8988T (cell line): ENCODE data around the gene NPAS3.

Source experiments
- DNase-seq: peaks from one replicate; pipeline ENCODE4 v3.0.0; 2011

NPAS3 gene

DNA sequence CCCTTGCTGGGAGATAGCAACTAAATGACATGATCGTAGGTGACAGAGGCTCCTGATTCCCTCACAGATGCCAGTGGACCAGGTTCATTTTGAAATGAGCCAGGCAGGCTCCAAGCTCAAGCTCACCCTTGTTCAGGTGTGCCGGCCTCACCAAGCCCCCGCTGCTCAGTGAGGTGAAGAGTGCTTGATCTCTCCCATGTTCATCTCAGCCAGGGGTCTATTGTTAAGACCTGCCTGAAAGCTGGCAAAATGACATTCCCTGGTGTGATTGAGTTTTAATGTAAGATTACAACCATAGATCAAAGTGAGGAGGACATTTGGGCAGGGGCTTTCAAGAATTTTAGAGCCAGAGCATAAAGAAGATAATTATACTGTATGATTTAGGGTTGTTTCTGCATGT, 514.3 kb downstream of the NPAS3 start:
- no peak for DNase-seq

DNA sequence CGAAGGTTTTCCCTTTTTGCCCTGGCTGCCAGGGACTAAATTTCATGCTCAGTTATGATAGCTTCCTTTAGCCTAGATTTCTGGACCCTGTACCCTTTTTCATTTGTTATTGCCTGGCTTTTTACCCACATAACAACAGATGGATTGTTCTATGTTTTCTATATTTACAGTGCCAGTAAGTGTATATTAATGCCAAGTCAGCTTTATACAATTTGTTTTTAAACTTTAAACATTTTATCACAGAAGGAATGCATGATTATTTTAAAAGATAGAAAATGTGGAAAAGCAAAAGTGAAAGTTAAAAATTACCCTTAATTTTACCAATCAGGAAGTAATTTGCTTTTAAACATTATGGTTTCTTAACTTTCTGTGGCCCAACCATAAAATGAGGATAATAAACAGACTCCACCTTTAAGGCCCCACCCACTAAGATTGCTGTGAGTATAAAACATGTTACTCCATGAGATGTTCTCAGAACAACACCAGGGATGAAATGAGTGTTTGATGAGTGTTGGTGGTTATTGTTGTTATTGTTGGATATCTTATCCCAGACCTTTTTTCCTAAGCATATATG, 515.4 kb downstream of the NPAS3 start:
- DNase-seq: no peak

DNA sequence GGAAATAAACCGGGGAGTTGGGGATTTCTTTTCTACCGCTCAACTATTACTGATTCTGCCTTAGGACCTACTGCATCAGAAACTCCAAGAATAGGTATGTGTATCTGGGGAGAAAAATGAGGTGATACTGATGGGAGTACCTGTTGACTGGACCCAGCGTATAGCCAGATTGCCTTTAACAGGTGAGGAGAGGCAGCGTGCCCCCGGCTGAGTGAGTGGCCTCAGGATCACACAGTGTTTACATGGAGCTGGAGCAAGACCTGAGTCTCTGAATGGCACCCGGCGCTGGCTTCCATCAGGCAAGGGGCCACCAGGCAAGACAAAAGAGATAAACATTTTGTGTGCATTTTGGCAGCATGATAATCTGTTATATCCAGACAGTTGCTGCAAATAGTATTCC, 516.0 kb downstream of the NPAS3 start:
- no peak for DNase-seq

DNA sequence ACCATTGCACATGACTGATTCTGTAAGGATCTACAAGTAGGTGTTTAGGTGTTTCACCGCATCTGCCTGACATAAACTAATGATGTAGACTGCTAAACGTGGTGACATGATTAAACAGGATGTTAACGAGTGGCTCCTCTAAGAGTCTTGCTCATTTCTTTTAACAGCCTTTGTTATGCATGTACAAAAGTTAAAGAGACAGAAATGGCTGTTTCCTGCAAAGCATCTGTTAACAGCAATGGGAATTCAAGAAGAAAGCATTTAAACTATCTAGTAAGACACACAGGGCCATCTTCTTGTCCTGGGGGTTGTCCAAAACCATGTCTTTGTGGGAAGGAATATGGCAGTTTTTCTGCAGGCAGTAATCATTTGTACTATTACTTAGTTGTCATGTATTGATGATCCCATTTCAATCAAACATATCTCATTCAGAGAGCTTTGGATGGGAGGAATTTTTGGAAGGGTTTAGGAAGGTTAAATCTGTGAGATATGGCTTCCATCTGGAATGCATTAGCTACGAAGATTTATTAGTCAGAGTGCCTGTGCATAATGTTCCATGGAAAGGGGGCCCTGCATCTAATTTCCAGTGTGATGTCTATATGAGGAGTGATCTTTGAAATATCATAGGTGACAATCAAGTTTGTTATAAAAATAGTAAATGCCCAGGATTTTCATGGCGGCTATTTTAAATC, 517.1 kb downstream of the NPAS3 start:
- no peak for DNase-seq

DNA sequence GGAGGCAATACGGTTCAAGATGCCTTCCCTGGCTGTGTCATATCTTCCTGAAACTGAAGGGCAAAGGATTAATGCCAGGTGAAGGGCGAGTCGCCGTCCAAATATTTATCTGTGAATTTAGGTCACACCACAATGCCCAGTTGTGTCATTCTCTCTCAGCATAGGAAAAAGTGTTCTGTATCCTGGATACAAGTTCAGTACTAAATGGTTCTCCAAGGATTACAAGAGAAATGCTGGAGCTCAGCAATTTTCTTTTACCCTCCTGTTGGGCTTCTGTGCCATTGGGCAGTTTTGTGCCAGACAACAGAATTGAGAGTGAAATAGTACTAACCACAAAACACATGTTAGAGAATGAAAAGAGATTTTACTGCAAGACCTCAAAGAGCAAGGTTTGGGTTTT, 518.3 kb downstream of the NPAS3 start:
- no peak for DNase-seq

DNA sequence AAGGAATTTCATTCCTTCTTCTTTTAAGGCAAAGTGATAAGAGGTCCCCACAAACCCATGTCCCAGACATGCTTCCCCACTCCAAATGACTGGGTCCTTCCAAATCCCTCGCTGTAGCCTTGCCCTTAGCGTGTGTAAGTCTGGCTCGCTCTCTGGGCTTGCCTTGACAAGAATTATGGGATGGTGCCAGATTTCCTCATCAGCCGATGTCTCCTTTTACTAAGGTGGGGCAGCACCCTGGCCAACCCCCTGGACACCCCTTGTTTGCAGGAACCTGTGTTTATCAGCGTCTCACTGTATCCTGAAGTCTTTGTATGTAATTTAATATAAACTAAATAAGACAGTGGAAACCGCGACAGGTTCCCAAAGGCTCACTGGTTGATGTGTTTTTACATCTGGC, 518.9 kb downstream of the NPAS3 start:
- no peak for DNase-seq

DNA sequence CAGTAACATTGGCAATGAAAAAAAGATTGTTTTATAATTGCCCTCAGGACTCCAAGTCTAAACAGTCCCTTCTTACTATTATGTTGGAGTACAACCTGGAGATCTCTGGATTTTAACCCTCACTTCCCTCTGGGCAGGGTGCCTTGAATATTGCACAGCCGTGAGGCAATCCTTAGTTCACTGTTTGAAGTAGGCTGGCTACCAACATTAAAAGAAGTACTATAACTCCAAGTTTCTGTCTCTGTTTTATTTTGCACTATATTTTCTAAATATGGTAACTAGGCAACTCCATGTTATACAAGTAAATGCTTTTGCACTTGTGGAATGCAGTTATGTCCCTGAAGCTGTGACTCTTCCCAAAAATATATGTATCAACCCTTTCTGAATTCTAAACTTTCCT, 521.5 kb downstream of the NPAS3 start:
- DNase-seq: no peak

DNA sequence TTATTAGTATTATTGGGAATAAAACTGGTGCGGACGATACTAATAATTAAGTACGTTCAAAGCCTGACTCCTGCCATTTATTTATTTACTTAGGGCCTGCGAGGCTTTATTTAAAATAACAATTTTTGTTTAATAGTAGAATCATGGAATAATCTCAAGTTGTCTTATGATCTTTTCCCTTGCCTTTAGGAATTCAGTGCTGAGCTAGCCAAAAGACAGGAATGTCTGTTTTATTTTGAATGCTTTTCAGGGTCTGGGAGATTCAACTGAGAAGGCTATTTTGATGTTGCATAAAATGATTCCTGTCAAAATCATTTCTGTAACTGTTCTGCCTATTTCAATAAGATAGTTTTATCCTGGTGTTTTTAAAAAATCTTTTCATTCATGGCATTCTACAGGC, 522.4 kb downstream of the NPAS3 start:
- DNase-seq: no peak

DNA sequence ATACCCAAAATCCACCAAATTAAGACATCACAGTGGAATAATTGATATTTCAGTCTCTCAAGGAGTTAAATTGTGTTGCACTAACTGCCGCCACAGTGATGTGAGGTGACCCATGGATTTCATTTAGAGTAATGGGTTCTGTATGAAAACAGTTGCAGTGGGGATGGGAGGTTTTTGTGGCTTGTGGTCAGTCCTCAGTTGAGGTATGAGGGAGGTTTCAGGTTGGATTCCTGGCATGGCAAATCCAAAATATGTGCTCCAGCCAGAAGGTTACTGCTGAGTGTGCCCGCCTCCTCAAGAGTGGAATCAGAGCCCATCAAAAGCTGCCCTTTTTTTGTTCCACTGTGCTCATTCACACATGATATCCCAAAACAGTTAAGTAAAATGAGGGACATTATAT, 525.1 kb downstream of the NPAS3 start:
- DNase-seq: no peak

DNA sequence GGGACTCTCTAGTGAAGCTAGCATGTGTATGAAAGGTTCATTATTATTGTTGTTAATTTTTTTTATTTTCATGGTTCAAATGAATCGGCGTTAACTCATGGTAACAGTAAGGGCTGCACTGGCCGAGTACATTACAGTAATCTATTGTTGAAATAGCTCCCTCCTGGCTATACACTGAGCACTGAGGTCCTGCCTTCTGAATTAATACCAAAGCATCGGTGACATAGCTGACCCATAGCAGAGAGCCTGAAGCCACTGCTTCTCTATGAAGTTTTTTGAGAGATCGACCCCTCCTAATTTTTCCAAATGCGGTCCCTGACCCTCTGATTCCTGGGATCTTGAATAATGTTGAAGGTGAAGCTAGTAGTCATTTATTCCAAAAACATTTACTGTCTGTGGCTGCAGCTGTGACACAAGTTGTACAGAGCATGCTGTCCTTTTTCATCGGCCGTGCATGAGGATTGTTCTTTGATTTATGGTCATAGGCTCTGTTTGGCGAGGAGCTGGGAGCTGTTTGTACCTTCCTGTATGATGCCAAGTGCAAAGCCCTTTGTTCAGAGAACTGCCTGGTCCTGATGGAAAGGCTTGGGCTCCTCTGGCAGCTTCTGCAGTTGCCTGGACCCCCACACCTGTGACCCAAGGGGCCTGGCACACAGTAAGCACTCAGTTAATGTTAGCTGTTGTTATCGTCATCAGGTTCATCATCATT, 525.7 kb downstream of the NPAS3 start:
- no peak for DNase-seq

DNA sequence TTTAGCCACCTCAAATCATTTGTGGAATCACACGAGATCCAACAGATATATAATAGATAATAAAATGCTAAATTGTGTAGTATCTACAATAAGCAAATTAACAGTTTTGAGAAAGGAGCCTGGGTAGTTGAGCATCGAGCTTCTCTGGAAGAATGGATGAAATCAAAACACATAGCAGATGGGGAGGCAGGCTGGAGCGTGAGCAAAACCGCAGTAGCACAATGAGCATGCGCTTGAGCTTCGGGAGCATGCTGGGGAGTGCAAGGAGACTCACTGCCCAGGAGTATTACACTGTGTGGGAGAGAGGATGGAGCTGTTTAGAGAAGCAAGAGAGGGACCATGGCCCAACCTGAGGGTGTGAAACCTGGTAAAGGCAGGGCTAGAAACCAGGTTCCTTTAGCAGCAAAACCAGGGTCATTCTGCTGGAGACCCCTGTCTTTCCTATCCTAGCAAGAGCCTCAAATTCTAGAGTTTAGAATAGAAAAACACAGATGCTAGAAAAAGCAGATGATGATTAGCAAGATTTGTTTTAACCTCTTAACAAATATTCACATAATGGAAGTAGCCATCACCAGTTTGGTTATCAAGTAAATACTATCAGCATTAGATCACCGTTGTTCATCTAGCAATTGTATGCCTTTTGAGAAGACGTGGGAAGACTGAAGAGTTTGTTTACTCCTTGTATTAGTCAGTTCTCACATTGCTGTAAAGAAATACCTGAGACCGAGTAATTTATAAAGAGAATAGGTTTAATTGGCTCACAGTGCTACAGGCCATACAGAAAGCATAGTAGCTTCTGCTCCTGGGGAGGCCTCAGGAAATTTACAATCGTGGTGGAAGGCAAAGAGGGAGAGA, 527.4 kb downstream of the NPAS3 start:
- DNase-seq: no peak

DNA sequence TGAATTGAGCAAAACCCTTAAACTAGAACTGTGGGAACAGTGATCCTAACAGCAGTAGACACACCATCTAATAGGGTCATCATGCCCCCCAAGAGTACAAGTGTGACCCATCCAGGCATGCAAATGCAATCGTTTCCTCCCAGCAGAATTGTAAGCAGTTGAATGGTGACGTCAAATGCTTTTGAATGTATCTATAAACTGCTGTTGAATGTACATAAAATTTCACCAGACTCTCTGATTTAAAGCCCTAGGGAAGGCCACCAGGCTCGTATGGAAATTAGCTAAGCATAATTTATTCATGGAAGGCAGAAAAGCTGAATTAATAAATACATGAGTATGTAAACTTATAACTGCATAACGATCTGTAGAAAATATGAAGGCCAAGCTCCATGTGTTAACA, 529.3 kb downstream of the NPAS3 start:
- no peak for DNase-seq

DNA sequence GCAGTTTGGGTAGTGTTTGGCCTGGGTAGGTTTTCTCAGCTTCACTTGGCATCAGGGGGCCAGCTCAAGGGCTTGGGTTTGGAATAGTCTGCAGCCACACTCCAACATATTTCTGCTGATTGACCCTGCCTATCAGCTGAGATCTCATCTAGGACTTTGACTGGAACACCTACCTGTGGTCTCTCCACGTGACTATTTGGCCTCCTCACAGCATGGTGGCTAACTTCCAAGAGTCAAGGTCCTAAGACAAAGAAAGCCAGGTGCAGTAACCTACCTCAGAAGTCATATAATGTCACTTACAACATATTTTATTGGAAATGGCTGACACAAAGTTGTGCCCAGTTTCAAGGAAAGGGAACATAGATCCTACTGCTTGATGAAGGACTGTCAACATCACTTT, 531.2 kb downstream of the NPAS3 start:
- no peak for DNase-seq

DNA sequence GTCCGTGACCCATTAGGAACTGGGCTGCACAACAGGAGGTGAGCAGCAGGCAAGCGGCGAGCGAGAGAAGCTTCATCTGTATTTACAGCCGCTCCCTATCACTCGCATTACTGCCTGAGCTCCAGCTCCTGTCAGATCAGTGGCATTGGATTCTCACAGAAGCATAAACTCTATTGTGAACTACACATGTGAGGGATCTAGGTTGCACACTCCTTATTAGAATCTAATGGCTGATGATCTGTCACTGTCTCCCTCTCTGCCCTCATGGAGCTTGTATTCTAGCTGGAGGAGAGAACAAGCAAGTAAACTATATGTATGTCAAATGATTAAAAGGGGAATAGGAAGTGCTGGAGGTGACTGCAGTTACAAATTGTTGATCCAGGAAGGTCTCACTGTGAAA, 533.1 kb downstream of the NPAS3 start:
- no peak for DNase-seq

DNA sequence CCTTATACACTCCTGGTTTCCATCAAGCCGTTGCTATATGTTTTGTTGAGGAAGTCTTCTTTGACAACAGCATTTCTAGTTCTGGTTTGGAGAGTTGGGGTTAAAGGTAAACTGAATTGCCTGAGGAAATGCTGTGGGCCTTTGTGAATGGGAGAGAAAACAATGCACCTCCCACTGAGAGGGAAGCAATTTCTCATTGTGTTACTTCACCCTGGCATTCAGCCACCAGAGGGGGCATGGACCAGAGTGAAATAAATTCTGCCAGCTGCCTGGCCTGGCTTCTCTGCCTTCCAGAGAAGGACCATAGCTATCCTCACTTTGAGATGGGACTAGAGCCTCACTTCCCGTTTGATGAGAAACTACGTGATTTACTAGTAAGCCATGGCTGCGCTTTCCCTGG, 536.9 kb downstream of the NPAS3 start:
- DNase-seq: peak; percentile 9

DNA sequence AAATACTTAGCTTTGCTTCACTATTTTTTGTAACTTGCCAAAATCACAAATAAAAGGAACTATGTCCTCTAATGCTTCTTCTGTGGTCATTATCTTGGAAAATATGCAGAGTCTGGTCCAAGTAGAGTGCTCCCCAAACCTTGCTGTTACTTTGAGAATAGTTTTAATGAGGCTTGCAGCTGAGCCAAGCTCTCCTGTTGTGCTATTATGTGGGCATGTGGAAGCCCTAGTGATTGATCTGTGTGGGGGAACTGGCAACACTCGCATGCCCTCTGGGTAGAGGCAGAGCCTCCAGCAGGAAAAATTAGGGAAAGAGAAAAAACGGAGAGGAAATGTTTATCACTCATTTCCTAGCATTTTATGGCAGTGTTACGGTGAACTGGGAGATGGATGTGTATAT, 539.1 kb downstream of the NPAS3 start:
- no peak for DNase-seq

DNA sequence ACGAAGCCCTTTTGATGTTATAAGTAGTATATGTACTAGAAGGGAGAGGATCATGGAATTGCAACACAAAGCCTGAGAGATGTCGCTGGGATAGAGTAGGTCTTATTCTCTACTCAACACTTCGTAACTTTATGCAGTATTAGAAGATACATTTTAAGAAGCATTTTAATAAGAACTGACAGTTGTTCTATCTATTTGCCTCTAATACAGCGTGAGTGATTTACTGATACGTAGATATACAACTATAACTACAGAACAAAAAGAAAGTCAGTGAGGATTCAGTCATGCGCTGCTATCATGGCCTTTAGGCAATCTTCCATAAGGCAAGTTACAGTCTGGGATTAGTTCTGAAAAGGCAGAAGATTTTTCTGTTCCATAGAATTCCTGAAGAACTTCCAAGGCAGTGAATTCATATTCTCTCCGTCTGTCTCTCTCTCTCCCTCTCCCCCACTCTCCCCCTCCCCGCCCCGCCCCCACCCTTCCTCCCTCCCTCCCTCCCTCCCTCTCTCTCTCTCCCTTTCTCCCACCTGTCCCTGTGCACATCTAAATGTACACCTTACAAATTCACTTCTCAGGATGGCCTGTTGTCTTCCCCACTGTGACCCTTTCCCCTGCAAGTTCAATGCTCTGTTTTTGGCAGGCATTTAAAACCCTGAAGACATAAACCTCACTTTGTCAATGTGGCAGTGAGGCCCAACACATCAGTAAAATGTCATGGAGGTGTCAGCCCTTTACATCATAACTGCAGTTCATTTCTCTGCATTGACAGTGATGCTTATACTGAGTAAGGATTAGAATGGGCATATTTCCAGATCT, 541.6 kb downstream of the NPAS3 start:
- DNase-seq: no peak

DNA sequence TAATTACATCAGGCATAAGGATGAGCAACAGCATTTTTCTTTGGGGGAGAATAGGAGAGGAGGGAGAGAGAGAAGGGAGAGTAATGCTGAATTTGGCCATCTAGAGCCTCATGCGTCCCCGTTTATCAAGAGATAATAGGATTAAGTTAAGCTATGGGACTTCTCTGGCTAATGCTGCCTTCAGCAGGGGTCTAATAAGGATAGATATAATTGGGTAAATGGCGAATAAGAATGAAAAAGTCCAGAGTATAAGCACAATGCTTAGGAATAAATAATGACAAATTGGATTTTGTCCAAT, 542.2 kb downstream of the NPAS3 start:
- DNase-seq: no peak

DNA sequence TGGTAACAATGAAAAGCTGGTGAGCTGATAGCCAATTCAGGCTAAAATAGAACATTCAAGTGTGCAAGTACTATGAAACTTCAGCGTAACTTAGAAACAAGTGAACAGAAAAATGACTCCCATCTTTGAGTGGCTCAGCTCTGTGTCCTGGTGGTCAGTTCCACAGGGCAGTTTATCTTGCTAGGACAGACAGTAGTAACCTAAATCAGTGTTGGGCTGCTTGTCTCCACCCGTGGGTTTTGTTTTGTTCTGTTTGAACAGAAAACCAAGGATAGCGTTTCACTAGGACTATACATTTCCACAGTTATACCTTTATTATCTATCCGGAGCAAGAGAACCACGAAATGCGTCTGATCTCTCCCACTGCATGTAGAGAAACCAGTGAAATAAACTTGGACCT, 544.4 kb downstream of the NPAS3 start:
- no peak for DNase-seq

DNA sequence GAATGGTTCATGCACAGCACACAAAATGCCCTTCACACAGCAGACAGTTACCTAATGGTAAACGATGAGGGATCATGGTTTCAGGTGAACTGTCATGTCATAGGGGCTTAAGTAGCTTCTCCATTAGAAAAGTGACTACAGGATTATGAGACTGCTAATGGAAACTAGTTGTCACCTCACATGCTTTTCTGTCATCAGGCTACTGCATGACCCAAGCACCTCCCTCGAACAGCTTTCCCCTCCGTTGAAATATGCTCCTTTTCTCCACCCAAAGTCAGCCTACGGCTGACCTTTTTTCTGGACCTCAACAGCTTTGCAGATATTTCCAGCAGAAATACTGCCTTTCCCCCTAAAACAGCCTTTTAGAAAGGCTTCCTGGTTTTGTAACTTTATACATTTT, 544.9 kb downstream of the NPAS3 start:
- no peak for DNase-seq

DNA sequence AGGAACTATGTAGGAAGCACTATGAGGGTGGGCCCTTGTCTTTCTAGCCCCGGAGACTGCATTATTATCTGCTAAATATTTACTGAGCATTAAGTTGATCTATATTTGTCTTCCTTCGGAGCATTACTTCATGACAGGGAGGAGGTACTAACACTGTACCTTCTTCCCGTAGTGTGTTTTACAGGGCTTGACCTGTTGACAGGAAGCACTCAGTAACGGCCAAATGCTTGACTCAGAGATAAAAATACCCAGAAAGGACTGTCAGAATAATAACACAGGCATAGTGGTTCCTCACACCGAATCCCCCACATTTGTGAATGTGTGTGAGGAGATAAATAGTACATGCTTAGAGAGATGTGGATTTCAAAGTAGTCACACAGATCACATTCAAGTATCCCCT, 545.6 kb downstream of the NPAS3 start:
- no peak for DNase-seq

DNA sequence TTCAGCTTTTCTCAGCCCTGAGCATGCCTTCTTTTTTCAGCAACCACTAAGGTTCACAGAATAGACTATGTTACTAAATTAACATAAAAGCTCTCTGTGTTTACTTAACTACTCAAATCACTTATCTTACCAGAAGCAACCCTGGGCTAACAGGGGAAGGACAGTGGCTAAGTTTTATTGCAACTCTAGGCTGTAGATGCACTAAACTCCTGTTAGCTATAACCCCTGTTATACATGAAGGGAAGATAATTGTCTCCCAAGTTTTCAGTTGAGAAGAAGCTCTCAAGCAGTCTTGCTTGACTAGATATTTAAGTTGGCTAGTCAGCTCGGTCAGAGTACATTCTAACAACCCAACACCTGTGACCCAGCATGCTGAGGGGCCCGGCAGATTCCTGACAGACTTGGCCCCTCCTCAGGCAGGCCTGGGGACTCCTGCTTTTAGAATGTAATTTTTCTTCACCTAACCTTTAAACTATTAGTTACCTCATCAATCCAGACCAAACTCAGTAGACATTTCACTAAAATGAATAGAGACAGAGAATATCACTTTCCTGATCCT, 547.7 kb downstream of the NPAS3 start:
- no peak for DNase-seq

DNA sequence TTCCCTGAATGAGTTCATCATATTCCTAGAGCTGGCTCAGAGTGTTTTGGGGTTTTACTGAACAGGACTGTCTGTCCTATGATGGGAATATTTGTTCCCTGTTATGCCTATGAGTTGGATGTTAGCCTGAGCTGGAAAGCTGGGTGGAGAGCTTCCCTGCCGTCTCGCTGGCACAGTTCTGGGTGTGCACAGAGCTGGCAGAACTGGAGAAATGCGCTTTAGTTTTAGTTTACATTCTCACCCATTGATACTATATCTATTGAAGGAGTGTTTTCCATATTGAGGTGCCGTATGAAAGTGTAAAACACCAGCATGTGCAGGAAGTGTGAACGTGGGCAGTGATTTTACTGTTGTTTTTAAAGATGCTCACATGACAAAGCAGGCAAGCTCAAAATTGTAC, 549.9 kb downstream of the NPAS3 start:
- DNase-seq: no peak
